GM23248 (cell line): ENCODE measurements around the gene HOXB5. TPM values are rescaled to one million over a fixed set of nuclear protein-coding genes. Genes with fewer than 3 reads are reported as not detected.
A peak's percentile ranks its signal among the peaks of the same experiment; 100 is the strongest.

Source experiments
- DNase-seq: peaks from one replicate; pipeline ENCODE4 v3.0.0-alpha.2; 2015
- H2AFZ ChIP-seq: fragments of 200-600 bp; sonication (generic); 2 replicates; pipeline ENCODE4 v1.6.1; 2016; ENCODE audit warnings: antibody characterized with exemption
- H3F3A ChIP-seq: fragments of 200-600 bp; sonication (generic); 2 replicates; pipeline ENCODE4 v1.6.1; 2016; ENCODE audit warnings: mild to moderate bottlenecking, antibody characterized with exemption, mixed run types; ENCODE audit not compliant: insufficient read depth
- H3K27ac ChIP-seq: fragments of 200-600 bp; sonication (generic); 2 replicates; pipeline ENCODE4 v1.5.1; 2016; ENCODE audit warnings: mild to moderate bottlenecking
- H3K27me3 ChIP-seq: fragments of 200-600 bp; sonication (generic); replicated peaks from 2 replicates; pipeline ENCODE4 v1.6.1; 2016; ENCODE audit warnings: mild to moderate bottlenecking; ENCODE audit not compliant: insufficient read depth
- H3K36me3 ChIP-seq: fragments of 200-600 bp; sonication (generic); 2 replicates; pipeline ENCODE4 v1.6.1; 2016; ENCODE audit warnings: low read depth, mild to moderate bottlenecking
- H3K4me1 ChIP-seq: fragments of 200-600 bp; sonication (generic); 2 replicates; pipeline ENCODE4 v1.6.1; 2016; ENCODE audit warnings: mild to moderate bottlenecking; ENCODE audit not compliant: insufficient read depth
- H3K4me2 ChIP-seq: fragments of 200-600 bp; sonication (generic); one replicate; pipeline ENCODE4 v1.6.1; 2016; ENCODE audit warnings: mild to moderate bottlenecking; ENCODE audit not compliant: unreplicated experiment
- H3K4me3 ChIP-seq: fragments of 200-600 bp; sonication (generic); 2 replicates; pipeline ENCODE4 v1.5.1; 2016; ENCODE audit warnings: mild to moderate bottlenecking
- H3K79me2 ChIP-seq: fragments of 200-600 bp; sonication (generic); 2 replicates; pipeline ENCODE4 v1.6.1; 2016; ENCODE audit warnings: mild to moderate bottlenecking; ENCODE audit not compliant: insufficient read depth
- H3K9ac ChIP-seq: fragments of 200-600 bp; sonication (generic); 2 replicates; pipeline ENCODE4 v1.6.1; 2016; ENCODE audit warnings: mild to moderate bottlenecking
- H3K9me2 ChIP-seq: fragments of 200-600 bp; sonication (generic); 2 replicates; pipeline ENCODE4 v1.6.1; 2016; ENCODE audit warnings: mixed run types, mild to moderate bottlenecking, moderate library complexity; ENCODE audit not compliant: insufficient read depth
- H3K9me3 ChIP-seq: fragments of 200-600 bp; sonication (generic); one replicate; pipeline ENCODE4 v1.6.1; 2017; ENCODE audit warnings: low read depth
- H4K20me1 ChIP-seq: fragments of 200-600 bp; sonication (generic); 2 replicates; pipeline ENCODE4 v1.6.0; 2016; ENCODE audit not compliant: insufficient read depth
- EZH2 ChIP-seq: fragments of 200-600 bp; sonication (generic); IDR thresholded peaks from 2 replicates; pipeline ENCODE4 v1.6.1; 2018; ENCODE audit warnings: antibody characterized with exemption, mild to moderate bottlenecking; ENCODE audit not compliant: insufficient read depth, poor library complexity, severe bottlenecking
- EZH2phosphoT487 ChIP-seq: fragments of 200-600 bp; sonication (generic); IDR thresholded peaks from 2 replicates; pipeline ENCODE4 v1.6.1; 2018; ENCODE audit warnings: antibody characterized with exemption, moderate library complexity, mild to moderate bottlenecking, low read depth; ENCODE audit not compliant: insufficient read depth
- WGBS, 2 experiments: methylation state at CpG; one replicate each; pipeline ENCODE4 v1.1.6; 2015 to 2017; ENCODE audit warnings: low lambda C conversion rate in 2 of 2, low coverage in 1 of 2; ENCODE audit errors: missing lambda C conversion rate in 2 of 2; 5-methylcytosine and 5-hydroxymethylcytosine counted together
- in situ Hi-C: fragments of 300-500 bp; cut with MboI; formaldehyde crosslinking; loops from 2 replicates; pipeline ENCODE4 v1.15.0; 2020
- polyA plus RNA-seq: library from polyadenylated mRNA; unstranded; fragments of >200 nt; fragmentation: Nextera tagmentation; extraction: Ambion mirVana; gene quantifications from 2 replicates; pipeline ENCODE4 v1.2.1, GENCODE V29; 2016
- total RNA-seq: library from RNA; depleted of rRNA; stranded (reverse); fragments of >200 nt; shearing (Covaris generic); gene quantifications from 2 replicates; pipeline ENCODE4 v1.2.3, GENCODE V29; 2014

Gene HOXB5
- total and polyA plus RNA-seq, 2 experiments from 2014 or later, result 0.22 to 2.0 TPM

DNA sequence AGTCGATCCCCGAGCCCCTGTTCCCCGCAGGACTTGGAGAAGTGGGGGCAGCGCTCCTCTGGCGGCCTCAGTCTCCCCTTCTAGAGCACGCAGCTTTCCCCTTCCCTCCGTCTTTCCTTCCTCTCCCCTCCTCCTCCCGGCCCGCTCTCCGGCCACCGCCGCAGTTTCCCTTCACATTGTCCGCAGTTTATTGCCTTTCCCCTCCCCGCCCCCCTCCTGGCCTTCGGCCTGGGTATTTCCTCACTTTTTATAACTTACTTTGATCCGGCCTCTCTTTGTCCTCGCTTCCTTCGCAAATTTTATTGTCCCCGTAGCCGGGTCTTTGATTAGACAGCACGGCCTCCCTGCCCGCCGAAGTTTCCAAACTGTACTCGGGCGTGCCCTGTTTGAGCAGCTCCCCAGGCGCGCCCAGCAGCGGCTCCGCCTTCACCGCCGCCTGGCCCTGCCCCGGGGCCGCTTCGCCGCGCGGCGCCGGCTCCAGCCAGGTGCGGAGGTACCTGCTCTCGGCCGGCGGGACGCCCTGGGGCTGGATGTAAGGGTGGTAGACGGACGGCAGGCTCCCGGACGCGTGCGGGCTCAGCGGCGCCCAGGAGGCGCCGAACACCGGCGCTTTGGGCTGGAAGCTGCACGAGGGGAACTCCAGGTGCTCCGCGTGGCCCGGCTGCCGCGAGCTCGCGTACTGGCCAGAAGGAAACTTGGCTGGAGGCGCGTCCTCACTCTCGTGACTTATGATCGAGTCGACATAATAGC lies 32.1 kb upstream of the HOXB5 start:
- H3K9me3 ChIP-seq, result no peaks in the 10 kb centered on the region
- 1 to 2% methylated on average over 53 to 57 of the region's 69 CpGs for WGBS, 2 experiments
- peak overlapping the region; percentile 62 for H3K4me2 ChIP-seq
- H3K27ac ChIP-seq, result no peak overlapping the region
- no peak overlapping the region for H3K9ac ChIP-seq
- no peaks in the 10 kb centered on the region for H3K9me2 ChIP-seq
- in situ Hi-C loops, result no loop called here
- peak overlapping the region; percentile 41 for H3K4me3 ChIP-seq
- H3K36me3 ChIP-seq, result no peaks in the 10 kb centered on the region
- peaks cover 98% of the 10 kb centered on the region for H3K27me3 ChIP-seq
- peak overlapping the region; percentile 50 for H2AFZ ChIP-seq
- no peaks in the 10 kb centered on the region for H3K79me2 ChIP-seq
- TF ChIP-seq EZH2 (peak; percentile 99), EZH2phosphoT487 (peak; percentile 63; the same call in 1 of the 2 replicates)
- no peaks in the 10 kb centered on the region for H3F3A ChIP-seq
- no peaks in the 10 kb centered on the region for H4K20me1 ChIP-seq
- DNase-seq, result peak; percentile 55
- H3K4me1 ChIP-seq, result no peaks in the 10 kb centered on the region

- H2AFZ ChIP-seq, result peak overlapping the region; percentile 50; the same call in 1 of the 2 replicates
- H3K9me3 ChIP-seq, result no peaks in the 10 kb centered on the region
- H3K9me2 ChIP-seq, result no peaks in the 10 kb centered on the region
- H3F3A ChIP-seq, result no peaks in the 10 kb centered on the region
- H3K9ac ChIP-seq, result no peak overlapping the region
- peak; percentile 44 for DNase-seq
- peak overlapping the region; percentile 62 for H3K4me2 ChIP-seq
- no peaks in the 10 kb centered on the region for H3K79me2 ChIP-seq
- peaks cover 98% of the 10 kb centered on the region for H3K27me3 ChIP-seq
- peak; percentile 91 for TF ChIP-seq EZH2
- TF ChIP-seq EZH2phosphoT487, result peak; percentile 25; the same call in 1 of the 2 replicates
- H3K4me3 ChIP-seq, result peak overlapping the region; percentile 41
- H3K4me1 ChIP-seq, result no peaks in the 10 kb centered on the region
- in situ Hi-C loops, result no loop called here
- H3K36me3 ChIP-seq, result no peaks in the 10 kb centered on the region
- no peaks in the 10 kb centered on the region for H4K20me1 ChIP-seq
- WGBS, 2 experiments, result 5 to 6% methylated on average over 47 to 49 of the region's 66 CpGs
- no peak overlapping the region for H3K27ac ChIP-seq
Measured at GRCh38 chr17:48624544-48625494, 31.2 kb upstream of the HOXB5 start.

DNA sequence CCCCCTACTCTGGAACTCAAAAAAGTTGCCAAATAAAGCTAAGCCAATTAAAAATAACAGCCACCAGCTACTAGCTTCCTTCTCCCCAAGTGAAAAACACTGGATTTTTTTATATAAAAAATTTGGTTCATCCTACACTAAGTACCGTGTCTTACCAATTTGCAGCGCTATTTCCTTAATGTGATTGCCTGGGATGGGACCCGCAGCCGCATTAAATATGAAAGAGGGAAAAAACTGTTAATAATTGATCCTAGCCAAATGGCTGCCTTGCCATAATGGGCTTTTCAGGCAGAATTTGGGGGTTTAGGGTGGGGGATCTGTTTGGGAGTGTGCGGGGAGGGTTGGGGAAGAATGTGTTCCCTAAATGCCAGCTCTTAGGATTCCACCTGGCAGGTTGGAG lies 30.5 kb upstream of the HOXB5 start:
- Histone ChIP-seq H2AFZ (no peak overlapping the region), H3K27ac (no peak overlapping the region), H3K9me2 (no peaks in the 10 kb centered on the region), H3K4me1 (no peaks in the 10 kb centered on the region), H3K9me3 (no peaks in the 10 kb centered on the region), H3K4me2 (no peak overlapping the region), H3K36me3 (no peaks in the 10 kb centered on the region), H3F3A (no peaks in the 10 kb centered on the region), H3K79me2 (no peaks in the 10 kb centered on the region), H4K20me1 (no peaks in the 10 kb centered on the region), H3K4me3 (no peak overlapping the region), H3K27me3 (peaks cover 98% of the 10 kb centered on the region), H3K9ac (no peak overlapping the region)
- in situ Hi-C loops, result no loop called here
- 10 to 19% methylated on average over 5 of the region's 5 CpGs for WGBS, 2 experiments
- TF ChIP-seq EZH2phosphoT487, result 0 out of 2 replicates have a peak, but pooled peaks have one; percentile 26
- no peak for TF ChIP-seq EZH2
- no peak for DNase-seq

DNA sequence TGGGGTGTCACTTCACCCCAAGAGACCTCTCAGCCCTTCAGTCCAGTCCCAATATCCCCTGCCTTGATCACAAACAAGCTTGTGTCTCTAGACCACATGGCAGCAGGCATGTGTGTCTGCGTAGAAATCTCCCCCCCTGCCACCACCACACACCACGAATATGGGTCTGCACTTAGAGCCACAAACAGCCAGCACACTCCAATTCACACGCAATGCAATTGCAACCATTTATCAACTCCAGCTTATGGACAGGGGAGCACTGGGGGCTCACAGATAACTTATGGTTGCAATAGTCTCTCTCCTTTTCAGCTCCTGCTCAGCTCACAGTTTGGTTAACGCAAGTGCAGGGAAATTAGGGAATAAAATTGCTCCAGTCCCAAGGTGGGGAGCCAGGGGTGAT lies 30.0 kb upstream of the HOXB5 start:
- Histone ChIP-seq H3F3A (no peaks in the 10 kb centered on the region), H3K79me2 (no peaks in the 10 kb centered on the region), H4K20me1 (no peaks in the 10 kb centered on the region), H3K27ac (no peak overlapping the region), H3K9me2 (no peaks in the 10 kb centered on the region), H3K9me3 (no peaks in the 10 kb centered on the region), H3K27me3 (peaks cover 97% of the 10 kb centered on the region), H3K9ac (no peak overlapping the region), H3K4me3 (no peak overlapping the region), H3K36me3 (no peaks in the 10 kb centered on the region), H3K4me2 (no peak overlapping the region), H2AFZ (no peak overlapping the region), H3K4me1 (no peaks in the 10 kb centered on the region)
- 20 to 31% methylated on average over 4 of the region's 4 CpGs for WGBS, 2 experiments
- DNase-seq, result no peak
- in situ Hi-C loops, result no loop called here
- no peak for TF ChIP-seq EZH2
- TF ChIP-seq EZH2phosphoT487, result no peak
